Measurements from ENCODE around the gene ORM1.
A peak's percentile ranks its signal among the peaks of the same experiment; 100 is the strongest.

The ORM1 gene

GRCh38 chr9:114287763-114288192, 35.1 kb upstream of the ORM1 start:
- DNase-seq (ENCODE audit: low read depth), result no peak

DNA sequence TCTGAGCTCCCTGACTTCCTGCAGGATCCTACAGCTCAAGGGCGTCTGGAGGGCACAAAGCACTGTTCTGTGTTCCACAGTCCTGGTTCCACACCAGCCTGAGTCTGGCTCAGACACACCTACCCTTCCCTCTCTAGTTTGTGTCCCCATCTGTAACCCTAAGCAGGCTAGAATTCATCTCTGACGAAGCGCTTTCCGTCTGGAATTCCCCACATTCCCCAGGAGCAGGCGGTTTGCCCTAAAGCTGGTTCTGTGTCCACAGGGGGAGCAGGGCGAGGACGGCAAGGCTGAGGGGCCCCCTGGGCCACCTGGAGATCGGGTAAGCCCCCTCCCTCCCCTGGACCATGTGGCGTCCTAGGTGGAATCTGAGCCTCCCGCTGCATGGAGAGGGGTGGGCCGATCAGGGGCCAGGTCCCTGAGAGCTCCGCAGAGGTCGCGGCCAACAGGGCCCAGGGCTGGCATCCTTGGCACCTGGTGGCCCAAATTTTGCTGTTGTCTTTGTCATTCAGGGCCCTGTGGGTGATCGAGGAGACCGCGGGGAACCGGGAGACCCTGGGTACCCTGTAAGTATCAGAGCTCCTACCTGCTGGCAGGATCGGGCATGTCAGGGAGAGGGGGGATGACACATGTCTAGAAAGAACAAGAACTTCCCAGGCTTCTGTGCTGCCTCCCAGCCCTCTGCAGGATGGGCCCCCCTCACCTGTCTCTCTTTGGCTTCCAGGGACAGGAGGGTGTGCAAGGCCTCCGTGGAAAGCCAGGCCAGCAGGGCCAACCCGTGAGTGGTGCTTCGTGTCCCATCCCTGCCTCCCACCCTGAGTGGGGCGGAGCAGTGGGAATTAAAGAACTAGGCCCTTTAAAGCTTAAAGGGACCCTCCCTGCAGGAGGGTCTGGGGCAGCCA, 34.5 kb upstream of the ORM1 start:
- no peak for DNase-seq (ENCODE audit: low read depth)

GRCh38 chr9:114289106-114289505, 33.8 kb upstream of the ORM1 start:
- DNase-seq (ENCODE audit: low read depth), result no peak

DNA sequence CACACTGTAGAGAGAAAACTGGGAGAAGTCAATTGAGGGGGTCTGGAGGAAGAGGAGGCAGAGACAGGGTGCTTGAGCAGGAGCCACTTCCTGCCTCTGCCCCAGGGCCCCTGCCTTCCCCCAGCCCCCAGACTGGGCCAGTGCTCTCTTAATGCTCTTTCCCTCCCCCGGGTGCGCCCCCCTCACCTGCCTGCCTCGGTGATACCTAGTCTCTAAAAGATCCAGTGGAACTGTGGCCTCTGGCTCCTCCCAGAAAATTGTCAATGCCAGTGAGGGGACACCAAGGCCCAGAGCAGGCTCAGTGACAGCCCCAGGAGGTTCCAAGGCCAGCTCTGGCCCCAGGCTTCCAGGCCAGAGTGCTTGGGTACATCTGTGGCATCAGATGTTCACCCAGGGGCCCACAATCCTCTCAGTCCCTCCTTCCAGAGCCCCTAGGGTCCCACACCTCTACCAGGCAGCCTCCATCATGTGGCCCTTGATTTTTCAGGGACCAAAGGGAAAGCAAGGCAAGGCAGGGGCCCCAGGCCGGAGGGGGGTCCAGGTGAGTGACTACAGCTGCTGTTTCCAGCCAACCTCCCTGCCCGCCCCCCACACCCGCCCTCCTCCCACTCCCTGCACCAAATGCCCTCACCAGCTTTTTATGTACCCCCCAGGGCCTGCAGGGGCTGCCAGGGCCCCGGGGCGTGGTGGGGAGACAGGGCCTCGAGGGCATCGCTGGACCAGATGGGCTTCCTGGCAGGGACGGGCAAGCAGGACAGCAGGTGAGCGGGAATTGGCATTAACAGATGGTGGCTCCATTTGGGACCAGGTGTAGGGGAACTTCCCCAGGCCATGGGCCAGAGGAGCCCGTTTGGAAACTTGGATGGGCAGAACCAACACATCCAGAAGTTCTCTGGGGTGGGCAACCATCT, 33.1 kb upstream of the ORM1 start:
- DNase-seq (ENCODE audit: low read depth), result no peak

GRCh38 chr9:114290561-114290986, 32.3 kb upstream of the ORM1 start:
- no peak for DNase-seq (ENCODE audit: low read depth)

- DNase-seq (ENCODE audit: low read depth), result peak; percentile 12
These were observed 31.8 kb upstream of the ORM1 start for GRCh38 chr9:114291064-114291474.

- no peak for DNase-seq (ENCODE audit: low read depth)
These were observed 30.9 kb upstream of the ORM1 start for GRCh38 chr9:114291886-114292590.

DNA sequence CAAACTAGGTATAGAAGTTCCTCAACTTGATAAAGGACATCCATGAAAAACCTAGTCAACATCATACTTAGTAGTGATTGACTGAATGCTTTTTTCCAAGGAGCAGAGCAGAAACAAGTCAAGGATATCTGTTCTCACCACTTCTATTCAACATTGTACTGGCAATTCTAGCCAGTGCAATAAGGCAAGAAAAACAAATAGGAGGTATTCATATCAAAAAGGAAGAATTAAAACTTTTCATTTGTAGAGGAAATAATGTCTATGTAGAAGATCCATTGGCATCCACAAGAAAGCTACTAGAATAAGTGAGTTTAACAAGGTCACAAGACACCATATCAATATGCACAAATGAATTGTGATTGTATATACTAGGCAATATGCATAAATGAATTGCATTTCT, 28.2 kb upstream of the ORM1 start:
- DNase-seq (ENCODE audit: low read depth), result no peak

DNA sequence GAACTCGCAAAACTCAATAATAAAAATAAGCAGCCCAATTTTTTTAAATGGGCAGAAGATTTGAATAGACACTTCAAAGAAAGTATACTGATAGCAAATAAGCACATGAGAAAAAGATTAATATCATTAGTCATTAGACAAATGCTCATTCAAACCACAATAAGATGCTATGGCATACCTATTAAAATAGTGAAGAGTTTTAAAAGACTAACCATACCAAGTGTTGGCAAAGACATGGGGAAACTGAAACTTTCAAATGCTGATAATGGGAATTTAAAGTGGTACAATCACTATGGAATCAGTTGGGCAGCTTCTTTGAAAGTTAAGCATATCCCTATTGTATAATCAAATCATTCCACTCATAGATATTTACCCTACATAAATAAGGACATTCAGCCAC, 26.6 kb upstream of the ORM1 start:
- DNase-seq (ENCODE audit: low read depth), result no peak

GRCh38 chr9:114299286-114300152, 23.4 kb upstream of the ORM1 start:
- no peak for DNase-seq (ENCODE audit: low read depth)

- DNase-seq (ENCODE audit: low read depth), result no peak
These were observed 22.6 kb upstream of the ORM1 start for GRCh38 chr9:114300153-114300845.

DNA sequence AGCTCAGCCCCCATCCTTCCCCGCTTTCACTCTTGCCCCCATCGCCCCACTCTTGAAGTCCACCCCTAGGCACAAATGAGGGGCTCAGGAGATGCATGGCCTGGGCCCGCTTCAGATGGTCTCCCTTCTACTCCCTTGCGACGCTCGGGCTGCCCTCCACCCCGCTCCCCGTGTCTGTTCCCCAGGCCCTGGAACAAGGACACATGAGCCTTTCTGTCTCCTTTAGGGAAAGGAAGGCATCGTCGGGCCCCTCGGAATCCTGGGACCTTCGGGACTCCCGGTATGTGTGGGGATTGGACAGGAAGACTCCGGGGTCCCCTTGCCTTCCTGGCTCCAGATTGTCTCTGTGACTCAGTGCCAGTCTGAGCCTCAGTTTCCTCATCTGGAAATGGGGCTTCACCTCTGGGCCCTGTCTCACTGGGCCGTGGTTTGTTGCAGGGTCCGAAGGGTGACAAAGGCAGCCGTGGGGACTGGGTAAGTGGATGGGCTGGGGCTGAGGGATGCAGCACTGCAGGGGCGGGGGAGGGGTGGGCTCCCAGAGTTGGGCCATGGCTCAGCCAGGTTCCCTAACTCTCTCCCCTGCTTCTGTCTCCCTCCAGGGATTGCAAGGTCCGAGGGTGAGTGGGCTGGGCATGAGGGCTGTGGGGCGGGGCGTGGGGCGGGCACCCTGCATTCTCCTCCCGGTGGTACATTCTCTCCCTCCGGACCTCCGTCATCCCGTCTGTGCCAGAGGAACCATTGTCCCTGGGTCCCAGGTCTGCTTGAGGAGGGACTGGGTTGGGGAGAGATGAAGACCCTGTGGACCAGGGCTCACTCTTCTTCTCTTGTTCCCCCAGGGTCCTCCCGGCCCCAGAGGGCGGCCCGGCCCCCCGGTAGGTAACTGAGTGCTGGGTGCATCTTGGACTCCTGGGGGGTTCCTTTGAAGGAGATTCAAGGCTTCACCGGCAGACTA, 21.8 kb upstream of the ORM1 start:
- DNase-seq (ENCODE audit: low read depth), result no peak

DNA sequence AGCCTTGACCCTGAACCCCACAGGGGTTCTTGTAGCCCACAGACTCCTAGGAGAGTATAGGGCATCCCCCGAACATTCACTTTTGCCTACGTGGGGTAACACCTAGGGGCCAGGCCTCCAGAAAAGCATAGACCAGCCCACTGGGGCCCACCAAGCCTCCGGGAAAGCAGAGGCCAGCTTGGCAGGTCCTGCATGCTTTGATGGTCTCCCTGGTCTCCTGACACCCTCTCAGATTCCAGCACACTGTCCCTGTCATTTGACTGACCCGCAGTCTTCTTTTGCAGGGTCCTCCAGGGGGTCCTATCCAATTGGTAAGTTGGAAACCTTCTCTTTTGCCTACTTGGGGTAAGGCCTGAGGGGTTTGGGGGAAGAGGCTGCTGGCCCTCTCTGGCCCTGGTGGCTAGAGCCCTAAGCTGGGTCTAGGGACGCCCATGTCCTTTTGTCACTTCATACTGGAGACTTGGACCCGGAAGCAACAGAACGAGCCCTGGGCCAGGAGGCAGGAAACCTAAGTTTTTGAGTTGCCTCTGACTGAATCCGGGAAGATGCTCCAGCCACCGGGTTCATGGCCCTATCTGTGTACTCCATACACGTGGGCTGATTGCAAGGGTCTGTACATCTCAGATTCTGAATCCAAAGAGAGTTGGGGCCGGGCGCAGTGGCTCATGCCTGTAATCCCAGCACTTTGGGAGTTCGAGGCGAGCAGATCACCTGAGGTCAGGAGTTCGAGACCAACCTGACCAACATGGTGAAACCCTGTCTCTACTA, 20.9 kb upstream of the ORM1 start:
- no peak for DNase-seq (ENCODE audit: low read depth)

GRCh38 chr9:114302727-114303126, 20.2 kb upstream of the ORM1 start:
- no peak for DNase-seq (ENCODE audit: low read depth)

GRCh38 chr9:114303571-114303970, 19.3 kb upstream of the ORM1 start:
- no peak for DNase-seq (ENCODE audit: low read depth)

- no peak for DNase-seq (ENCODE audit: low read depth)
These were observed 18.9 kb upstream of the ORM1 start for GRCh38 chr9:114303977-114304376.

GRCh38 chr9:114304416-114305188, 18.3 kb upstream of the ORM1 start:
- DNase-seq (ENCODE audit: low read depth), result no peak

DNA sequence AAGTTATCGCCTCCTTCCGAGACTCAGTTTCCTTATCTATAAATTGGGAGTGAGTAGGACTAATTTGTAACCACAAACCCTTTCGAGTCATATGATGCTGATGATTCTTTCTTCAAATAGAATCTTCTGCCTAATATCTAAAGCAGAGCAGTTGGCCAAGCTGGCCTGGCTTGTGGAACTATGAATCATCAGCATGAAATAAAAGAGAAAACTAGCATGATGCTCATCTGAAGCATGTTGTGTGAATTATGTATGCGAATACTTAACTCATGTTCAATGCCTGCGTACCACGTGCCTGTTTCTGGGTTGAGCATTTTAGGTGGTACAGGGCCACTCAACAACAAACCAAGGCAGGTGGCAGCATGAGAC, 15.0 kb upstream of the ORM1 start:
- DNase-seq (ENCODE audit: low read depth), result no peak

Data from T-helper 22 cell (primary cell).